ENCODE results near the gene TMEM43.

Gene TMEM43

GRCh38 chr3:14131134-14131533, 6.3 kb downstream of the TMEM43 start:
- no peak for DNase-seq (ENCODE audit: low read depth)
- TF ChIP-seq POLR2A (IDR thresholded peaks at IDR 0.05; ENCODE audit: extremely low read depth, insufficient read length) (no peak), MAX (IDR thresholded peaks at IDR 0.05; ENCODE audit: low read depth, low read length) (no peak), CTCF (IDR thresholded peaks at IDR 0.05; ENCODE audit: low read depth, low read length) (no peak), MYC (IDR thresholded peaks at IDR 0.05; ENCODE audit: low read depth, low read length) (no peak)
- no peak overlapping the region for H3K4me3 ChIP-seq (ENCODE audit: low read depth, low read length)

- DNase-seq (ENCODE audit: low read depth): no peak
- TF ChIP-seq MAX (IDR thresholded peaks at IDR 0.05; ENCODE audit: low read depth, low read length): no peak
- H3K4me3 ChIP-seq (ENCODE audit: low read depth, low read length): no peak overlapping the region
Observed at GRCh38 chr3:14132120-14132519, 7.3 kb downstream of the TMEM43 start.

- DNase-seq (ENCODE audit: low read depth): no peak
- H3K4me3 ChIP-seq (ENCODE audit: low read depth, low read length): no peak overlapping the region
- TF ChIP-seq POLR2A (IDR thresholded peaks at IDR 0.05; ENCODE audit: extremely low read depth, insufficient read length) (no peak), MAX (IDR thresholded peaks at IDR 0.05; ENCODE audit: low read depth, low read length) (no peak), MYC (IDR thresholded peaks at IDR 0.05; ENCODE audit: low read depth, low read length) (no peak), CTCF (IDR thresholded peaks at IDR 0.05; ENCODE audit: low read depth, low read length) (no peak)
Observed at GRCh38 chr3:14132689-14133088, 7.8 kb downstream of the TMEM43 start.

GRCh38 chr3:14133188-14133800, 8.4 kb downstream of the TMEM43 start:
- TF ChIP-seq MYC (IDR thresholded peaks at IDR 0.05; ENCODE audit: low read depth, low read length) (no peak), MAX (IDR thresholded peaks at IDR 0.05; ENCODE audit: low read depth, low read length) (no peak), POLR2A (IDR thresholded peaks at IDR 0.05; ENCODE audit: extremely low read depth, insufficient read length) (no peak), CTCF (IDR thresholded peaks at IDR 0.05; ENCODE audit: low read depth, low read length) (no peak)
- DNase-seq (ENCODE audit: low read depth): no peak
- no peak overlapping the region for H3K4me3 ChIP-seq (ENCODE audit: low read depth, low read length)

- no peak for TF ChIP-seq POLR2A (IDR thresholded peaks at IDR 0.05; ENCODE audit: extremely low read depth, insufficient read length)
- no peak for TF ChIP-seq MYC (IDR thresholded peaks at IDR 0.05; ENCODE audit: low read depth, low read length)
- no peak for TF ChIP-seq CTCF (IDR thresholded peaks at IDR 0.05; ENCODE audit: low read depth, low read length)
- no peak for DNase-seq (ENCODE audit: low read depth)
- H3K4me3 ChIP-seq (ENCODE audit: low read depth, low read length): no peak overlapping the region
Observed at GRCh38 chr3:14133876-14134275, 9.0 kb downstream of the TMEM43 start.

GRCh38 chr3:14134291-14134690, 9.4 kb downstream of the TMEM43 start:
- no peak for DNase-seq (ENCODE audit: low read depth)
- H3K4me3 ChIP-seq (ENCODE audit: low read depth, low read length): no peak overlapping the region
- TF ChIP-seq MAX (IDR thresholded peaks at IDR 0.05; ENCODE audit: low read depth, low read length) (no peak), POLR2A (IDR thresholded peaks at IDR 0.05; ENCODE audit: extremely low read depth, insufficient read length) (no peak), MYC (IDR thresholded peaks at IDR 0.05; ENCODE audit: low read depth, low read length) (no peak), CTCF (IDR thresholded peaks at IDR 0.05; ENCODE audit: low read depth, low read length) (no peak)

Data from NB4 (cell line).